CD4-positive, alpha-beta T cell treated with Interleukin-12 subunit alpha and Interleukin-12 subunit beta, for 1 hour (primary cell): Measurements from ENCODE around the gene PHAX.
A peak's percentile ranks its signal among the peaks of the same experiment; 100 is the strongest.
"Not testable (repeated sequence)": the region's sequence is repeated elsewhere in the genome, so short reads cannot be mapped to it uniquely, and the experiment has no call there.

Experiments
- DNase-seq: peaks from one replicate; pipeline ENCODE4 v3.0.0-alpha.2; 2020

PHAX gene

GRCh38 chr5:126605525-126605924 is 4.8 kb downstream of the PHAX start:
- DNase-seq, result no peak

DNA sequence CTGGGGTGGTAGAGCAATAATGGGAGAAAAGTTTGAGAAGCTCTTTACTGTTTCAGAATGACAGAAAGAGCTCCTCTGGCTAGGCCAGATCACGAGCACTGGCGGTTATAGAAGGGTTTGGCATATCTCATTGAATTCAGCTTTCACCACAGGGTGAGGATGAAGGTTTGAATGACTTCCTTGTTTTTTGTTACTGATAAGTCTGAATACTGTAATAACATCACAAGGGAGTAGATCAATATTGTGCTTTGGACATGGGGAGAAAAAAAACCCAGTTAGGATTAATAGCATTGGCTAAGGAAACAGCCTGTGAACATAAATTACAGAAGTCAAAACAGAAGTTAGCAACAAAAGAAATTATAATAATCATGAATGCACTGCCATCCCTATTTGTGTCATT is 9.4 kb downstream of the PHAX start:
- DNase-seq, result no peak

DNA sequence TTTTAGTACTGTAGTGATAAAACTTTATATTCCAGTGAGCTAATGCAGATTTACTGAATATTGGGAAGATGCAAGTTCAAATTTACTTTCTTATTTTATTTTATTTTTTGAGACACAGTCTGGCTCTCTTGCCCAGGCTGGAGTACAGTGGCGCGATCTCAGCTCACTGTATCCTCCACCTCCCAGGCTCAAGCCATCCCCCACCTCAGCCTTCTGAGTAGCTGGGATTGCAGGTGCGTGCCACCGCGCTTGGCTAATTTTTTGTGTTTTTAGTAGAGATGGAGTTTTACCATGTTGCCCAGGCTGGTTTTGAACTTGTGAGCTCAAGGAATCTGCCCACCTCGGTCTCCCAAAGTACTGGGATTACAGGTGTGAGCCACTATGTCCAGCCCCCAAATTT is 9.9 kb downstream of the PHAX start:
- DNase-seq, result no peak

DNA sequence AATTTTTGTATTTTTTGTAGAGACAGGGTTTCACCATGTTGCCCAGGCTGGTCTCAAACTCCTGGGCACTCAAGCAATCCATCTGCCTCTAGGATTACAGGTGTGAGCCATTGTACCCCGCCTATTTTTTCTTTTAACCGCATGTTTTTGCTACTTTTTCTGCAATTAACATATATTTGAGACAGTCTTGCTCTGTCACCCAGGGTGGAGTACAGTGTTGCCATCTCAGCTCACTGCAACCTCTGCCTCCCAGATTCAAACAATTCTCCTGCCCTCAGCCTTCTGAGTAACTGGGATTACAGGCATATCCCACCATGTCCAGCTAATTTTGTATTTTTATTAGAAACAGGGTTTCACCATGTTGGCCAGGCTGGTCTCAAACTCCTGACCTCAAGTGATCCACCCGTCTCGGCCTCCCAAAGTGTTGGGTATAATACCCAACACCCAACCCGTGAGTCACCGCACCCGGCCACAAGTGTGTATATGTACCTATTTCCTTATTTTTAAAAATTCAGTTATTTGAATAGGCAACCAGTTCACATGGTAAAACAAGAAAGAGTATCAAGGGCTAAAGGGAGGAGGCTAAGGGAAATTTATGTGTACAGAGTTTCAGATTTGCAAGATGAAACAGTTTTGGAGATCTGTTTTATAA is 13.3 kb downstream of the PHAX start:
- no peak for DNase-seq

DNA sequence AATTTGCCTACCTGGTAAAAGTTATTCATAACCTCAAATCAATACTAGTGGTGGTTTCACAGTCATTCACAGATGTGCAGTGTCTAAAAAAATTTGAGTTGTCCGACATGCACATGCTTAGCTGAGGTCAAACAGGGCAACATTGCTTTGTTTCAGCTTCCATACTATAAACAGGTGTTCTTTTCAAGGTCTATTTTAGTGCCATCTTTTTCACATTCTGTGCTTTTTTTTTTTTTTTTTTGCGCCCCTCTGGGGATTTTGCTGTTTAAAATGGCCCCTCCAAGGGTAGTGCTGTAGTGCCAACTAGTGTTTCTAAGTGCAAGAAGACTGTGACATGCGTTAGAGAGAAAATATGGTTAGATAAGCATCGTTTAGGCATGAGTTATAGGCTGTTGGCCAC is 14.5 kb downstream of the PHAX start:
- DNase-seq, result no peak

GRCh38 chr5:126617603-126618002 is 16.9 kb downstream of the PHAX start:
- not testable (repeated sequence) for DNase-seq

- DNase-seq, result no peak
Measured at GRCh38 chr5:126619781-126620180, 19.0 kb downstream of the PHAX start.

DNA sequence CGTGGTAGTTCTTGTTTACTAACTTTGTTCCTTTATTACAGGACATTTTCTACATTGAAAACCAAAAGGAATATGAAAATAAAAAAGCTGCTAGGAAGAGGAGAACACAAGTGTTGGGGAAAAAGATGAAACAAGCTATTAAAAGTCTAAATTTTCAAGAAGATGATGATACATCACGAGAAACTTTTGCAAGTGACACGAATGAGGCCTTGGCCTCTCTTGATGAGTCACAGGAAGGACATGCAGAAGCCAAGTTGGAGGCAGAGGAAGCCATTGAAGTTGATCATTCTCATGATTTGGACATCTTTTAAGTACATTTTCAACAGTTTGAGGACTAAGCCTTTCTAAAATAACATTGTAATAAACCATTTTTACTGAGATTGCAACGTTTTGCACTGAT is 23.8 kb downstream of the PHAX start:
- no peak for DNase-seq

DNA sequence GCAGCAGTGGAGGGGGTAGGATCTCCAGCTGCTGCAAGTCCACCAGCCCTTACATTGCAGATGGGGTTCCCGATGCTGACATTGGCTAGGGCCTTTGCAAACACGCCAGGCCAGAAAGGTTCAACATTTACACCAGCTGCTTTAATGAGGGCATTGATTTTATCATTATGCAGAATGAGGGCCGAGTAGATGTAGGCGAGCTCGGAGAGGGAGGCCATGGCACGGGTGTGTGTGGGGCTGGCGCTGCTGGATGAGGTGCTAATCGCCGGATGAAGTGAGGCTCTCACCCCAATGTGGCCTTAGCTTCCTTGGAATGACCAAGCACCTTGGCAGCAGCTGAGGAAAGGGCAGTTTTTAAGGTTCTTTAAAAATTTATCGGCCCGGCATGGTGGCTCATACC is 27.4 kb downstream of the PHAX start:
- DNase-seq, result no peak

DNA sequence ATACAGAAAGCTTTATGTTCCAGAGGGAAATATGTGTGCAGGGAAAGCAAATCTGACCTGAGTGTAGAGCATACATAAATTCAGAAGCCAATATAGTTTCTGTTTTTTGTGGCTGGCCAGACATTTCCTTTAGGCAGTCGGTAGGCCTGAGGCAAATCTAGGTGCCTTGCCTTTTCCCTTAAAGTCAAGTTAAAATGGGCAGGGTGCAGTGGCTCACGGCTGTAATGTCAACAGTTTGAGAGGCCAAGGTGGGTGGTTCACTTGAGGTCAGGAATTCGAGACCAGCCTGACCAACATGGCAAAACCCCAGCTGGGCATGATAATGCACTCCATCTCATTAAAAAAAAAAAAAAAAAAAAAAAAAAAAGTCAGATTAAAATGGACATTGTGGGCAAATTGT is 31.2 kb downstream of the PHAX start:
- DNase-seq, result no peak

DNA sequence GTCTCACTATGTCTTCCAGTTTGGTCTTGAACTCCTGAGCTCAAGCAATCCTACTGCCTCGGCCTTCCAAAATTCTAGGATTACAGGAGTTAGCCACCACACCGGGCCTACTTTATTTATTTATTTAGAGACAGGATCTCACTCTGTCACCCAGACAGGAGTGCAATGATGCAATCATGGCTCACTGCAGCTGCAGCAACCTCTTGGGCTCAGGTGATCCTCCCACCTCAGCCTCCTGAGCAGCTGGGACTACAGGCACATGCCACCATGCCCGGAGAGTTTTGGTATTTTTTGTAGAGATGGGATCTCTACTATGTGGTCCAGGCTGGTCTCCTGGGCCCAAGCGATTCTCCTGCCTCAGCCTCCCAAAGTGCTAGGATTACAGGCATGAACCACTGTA is 32.8 kb downstream of the PHAX start:
- DNase-seq, result no peak

- DNase-seq, result no peak
Measured at GRCh38 chr5:126635585-126635984, 34.8 kb downstream of the PHAX start.

GRCh38 chr5:126636956-126637355 is 36.2 kb downstream of the PHAX start:
- no peak for DNase-seq

DNA sequence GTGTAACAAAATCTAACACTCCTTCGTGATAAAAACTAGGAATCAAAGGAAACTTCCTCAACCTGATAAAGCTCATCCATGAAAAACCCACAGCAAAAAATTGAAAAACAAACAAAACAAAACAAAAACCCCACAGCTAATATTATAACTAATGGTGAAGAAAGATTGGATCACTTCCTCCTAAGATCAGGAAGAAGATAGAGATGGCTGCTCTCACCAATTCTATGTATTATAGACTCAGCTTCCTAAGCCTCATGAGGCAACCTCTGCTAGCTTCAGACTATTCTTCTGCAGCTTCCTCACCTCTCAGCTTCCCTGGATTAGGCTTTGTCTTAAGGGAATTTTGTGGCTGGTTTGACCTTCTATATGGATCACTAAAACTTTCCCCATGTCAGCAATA is 40.1 kb downstream of the PHAX start:
- DNase-seq, result no peak

GRCh38 chr5:126641387-126641786 is 40.6 kb downstream of the PHAX start:
- DNase-seq, result no peak

GRCh38 chr5:126645132-126645531 is 44.4 kb downstream of the PHAX start:
- DNase-seq, result no peak

DNA sequence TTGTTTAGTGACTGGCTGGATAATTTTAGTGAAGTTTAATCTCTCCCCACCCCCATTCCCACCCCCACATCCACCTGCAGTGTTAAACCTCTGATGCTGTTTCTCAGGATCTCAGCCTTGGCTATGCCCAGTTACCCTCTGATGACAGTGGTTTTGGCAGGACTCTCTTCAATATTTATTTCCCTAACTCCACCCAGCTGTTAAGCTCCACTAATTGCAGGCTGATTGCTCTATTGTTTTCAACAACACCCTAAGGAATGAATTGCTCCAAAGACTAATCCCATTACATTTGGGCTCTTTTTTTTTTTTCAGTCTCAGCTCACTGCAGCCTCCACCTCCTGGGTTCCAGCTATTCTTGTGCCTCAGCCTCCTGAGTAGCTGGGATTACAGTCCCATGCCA is 46.3 kb downstream of the PHAX start:
- no peak for DNase-seq

- DNase-seq, result no peak
Measured at GRCh38 chr5:126648471-126648870, 47.7 kb downstream of the PHAX start.

DNA sequence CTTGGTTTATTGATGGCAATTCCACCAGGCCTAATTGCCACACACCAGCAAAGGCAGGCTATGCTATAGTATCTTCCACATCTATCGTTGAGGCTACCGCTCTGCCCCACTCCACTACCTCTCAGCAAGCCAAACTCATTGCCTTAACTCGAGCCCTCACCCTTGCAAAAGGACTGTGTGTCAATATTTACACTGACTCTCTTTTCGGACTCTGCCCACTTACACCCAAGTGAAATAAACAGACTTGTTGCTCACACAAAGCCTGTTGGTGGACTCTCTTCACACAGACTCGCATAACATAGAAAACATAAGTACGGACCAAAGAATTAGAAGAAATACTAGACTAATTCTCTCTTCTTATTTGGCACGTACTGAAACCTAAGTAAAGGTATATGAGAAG is 48.3 kb downstream of the PHAX start:
- not testable (repeated sequence) for DNase-seq

DNA sequence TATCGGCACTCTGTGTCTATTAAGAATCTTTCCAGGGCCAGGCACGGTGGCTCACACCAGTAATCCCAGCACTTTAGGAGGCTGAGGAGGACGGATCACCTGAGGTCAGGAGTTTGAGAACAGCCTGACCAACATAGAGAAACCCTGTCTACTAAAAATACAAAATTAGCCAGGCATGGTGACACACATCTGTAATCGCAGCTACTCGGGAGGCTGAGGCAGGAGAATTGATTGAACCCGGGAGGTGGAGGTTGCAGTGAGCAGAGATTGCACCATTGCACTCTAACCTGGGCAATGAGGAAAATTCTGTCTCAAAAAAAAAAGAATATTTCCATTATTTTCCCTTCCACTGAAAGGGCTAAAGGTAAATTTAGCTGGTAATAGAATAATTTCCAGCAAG is 49.0 kb downstream of the PHAX start:
- not testable (repeated sequence) for DNase-seq

DNA sequence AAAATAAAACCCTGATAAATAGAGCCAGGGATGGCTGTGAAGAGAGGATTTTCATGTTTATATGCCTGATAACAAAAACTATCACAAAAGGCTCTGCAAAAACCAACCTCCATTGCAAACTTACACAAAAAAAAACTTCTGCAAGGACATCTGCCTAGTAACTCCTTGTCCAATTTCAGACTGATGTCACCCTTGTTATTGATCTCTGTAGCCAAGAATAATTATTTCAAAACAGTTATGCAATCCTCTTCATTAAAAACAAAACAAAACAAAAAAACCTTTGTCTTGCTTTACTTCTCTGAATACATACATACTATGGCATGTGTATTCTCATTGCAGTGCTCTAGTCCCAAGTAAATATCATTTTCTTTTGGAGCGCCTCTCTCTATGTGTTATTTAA is 49.7 kb downstream of the PHAX start:
- DNase-seq, result no peak

DNA sequence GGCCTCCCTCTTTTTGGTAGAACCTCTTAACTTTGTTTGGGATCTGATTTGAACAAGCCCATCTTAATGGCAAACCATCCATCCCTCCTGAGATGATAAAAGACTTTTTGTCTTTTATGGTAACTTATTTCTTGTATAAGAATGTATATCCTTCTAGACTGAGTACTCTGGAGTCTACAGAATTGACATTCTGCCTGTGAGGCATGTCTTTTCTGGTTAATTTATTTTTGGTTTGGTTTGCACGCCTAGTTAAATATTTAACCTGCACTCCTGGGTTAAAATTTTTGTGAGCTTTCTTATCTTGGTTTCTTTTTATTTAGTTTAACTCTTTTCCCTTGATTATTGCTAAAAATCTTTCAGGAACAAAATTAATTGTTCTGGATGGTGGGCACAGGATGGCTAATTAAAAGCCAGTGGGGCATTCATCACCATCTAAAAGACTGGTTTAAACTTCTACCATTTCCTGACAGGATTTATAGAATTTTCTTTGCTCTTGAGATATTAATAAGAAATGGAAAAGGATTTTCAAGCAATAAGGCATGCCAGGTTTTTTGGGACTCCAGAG is 50.3 kb downstream of the PHAX start:
- no peak for DNase-seq

DNA sequence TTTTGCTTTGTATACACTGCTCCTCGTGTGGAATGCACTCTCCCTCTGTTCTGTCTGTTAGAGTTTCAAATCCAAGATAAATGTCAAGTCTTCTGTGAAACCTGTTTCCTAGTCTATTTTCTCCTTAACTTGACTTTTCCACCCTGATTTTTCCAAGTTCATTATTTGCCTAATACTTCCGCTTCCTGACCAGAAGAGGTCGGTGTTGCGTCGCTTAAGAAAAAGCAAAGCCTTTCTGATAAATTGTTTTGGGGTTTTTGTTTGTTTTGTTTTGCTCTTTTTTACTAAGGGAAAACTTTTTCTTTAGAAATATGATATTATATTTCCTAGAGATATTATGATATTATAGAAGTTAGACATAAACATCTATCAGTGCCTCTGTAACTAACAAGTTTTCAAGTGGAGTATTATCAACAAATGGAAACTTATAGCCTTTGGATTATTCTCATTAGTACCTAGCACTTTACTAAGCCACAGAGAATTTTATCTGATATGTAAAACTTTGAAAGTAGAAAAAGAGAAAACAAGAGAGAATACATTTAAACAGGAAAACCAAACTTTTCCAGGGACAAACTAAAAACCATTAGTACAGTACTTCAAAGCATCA is 55.8 kb downstream of the PHAX start:
- DNase-seq, result peak; percentile 41

DNA sequence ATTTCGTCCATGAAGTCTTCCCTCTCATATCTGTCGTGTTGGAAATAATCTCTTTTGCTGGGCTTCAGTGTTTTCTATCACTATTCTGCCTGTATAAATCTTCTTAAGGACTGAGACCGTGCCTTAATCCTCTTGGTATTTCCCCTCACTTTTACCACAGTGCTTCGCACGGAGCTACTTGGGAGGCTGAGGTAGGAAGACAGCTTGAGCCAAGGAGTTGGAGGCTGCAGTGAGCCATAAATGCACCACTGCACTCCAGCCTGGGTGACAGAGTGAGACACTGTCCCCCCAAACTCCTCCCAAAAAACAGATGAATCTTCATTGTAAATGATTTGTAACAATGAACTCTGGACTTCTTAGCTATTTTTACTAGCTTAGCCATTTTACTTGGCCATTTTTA is 57.8 kb downstream of the PHAX start:
- DNase-seq, result no peak
